B cell (primary cell): ENCODE results near the gene MYO1G. TPM values are rescaled to one million over a fixed set of nuclear protein-coding genes. Genes with fewer than 3 reads are reported as not detected.

Experiments
- ATAC-seq: fragments of 200-7000 bp; cut with Tn5 transposase; one replicate; pipeline ENCODE4 v1.10.0; 2021; ENCODE audit warnings: low read depth, mild to moderate bottlenecking, moderate number of reproducible peaks, moderate library complexity
- CTCF ChIA-PET: fragments of 350-600 bp; sonication (Branson Sonifier 250); formaldehyde crosslinking; loops from one replicate; lab custom pipeline; 2021; ENCODE audit warnings: antibody characterized with exemption, inconsistent platforms; lab: Charles Lee
- POLR2A ChIA-PET: fragments of 350-600 bp; sonication (Branson Sonifier 250); formaldehyde crosslinking; loops from one replicate; lab custom pipeline; 2021; ENCODE audit warnings: antibody characterized with exemption; lab: Charles Lee
- DNase-seq: peaks from one replicate; pipeline ENCODE4 v3.0.0; 2013
- H2AFZ ChIP-seq: 2 replicates; pipeline ENCODE4 v1.6.1; 2012; ENCODE audit warnings: mild to moderate bottlenecking, low read depth, low read length; ENCODE audit not compliant: insufficient read depth, poor library complexity, severe bottlenecking
- H3K27ac ChIP-seq, 2 donors: 1 replicate in 1 of 2; 2 replicates in 1 of 2; pipeline ENCODE4 v1.5.1; 2012 to 2013; ENCODE audit warnings: low read length in 2 of 2, mild to moderate bottlenecking in 2 of 2, moderate library complexity in 1 of 2
- H3K27me3 ChIP-seq, 4 experiments: fragments of 200-600 bp in 1 of 4; sonication (generic) in 1 of 4; replicated peaks in 1 of 4; 1 replicate in 2 of 4; 2 replicates in 2 of 4; pipeline versions ENCODE4 v1.6.1 to v1.7.0; 2013 to 2016; ENCODE audit warnings: low read length in 3 of 4, mild to moderate bottlenecking in 2 of 4, mixed read lengths in 1 of 4, moderate library complexity in 1 of 4; ENCODE audit not compliant: insufficient read depth in 4 of 4, control insufficient read depth in 3 of 4; ENCODE audit errors: control extremely low read depth in 1 of 4
- H3K36me3 ChIP-seq, 2 experiments: replicated peaks in 1 of 2; 1 replicate in 1 of 2; 2 replicates in 1 of 2; pipeline versions ENCODE4 v1.6.1 to v1.7.1; 2013; ENCODE audit warnings: low read length in 1 of 2; ENCODE audit not compliant: insufficient read depth in 2 of 2, control insufficient read depth in 1 of 2; ENCODE audit errors: control extremely low read depth in 1 of 2, extremely low read depth in 1 of 2
- H3K4me1 ChIP-seq, 2 donors: fragments of 200-600 bp in 1 of 2; sonication (generic) in 1 of 2; 1 replicate in 1 of 2; 2 replicates in 1 of 2; pipeline versions ENCODE4 v1.5.1 to v1.6.1; 2013 to 2017; ENCODE audit warnings: low read length in 2 of 2; ENCODE audit not compliant: control insufficient read depth in 2 of 2, insufficient read depth in 2 of 2
- H3K4me2 ChIP-seq: replicated peaks from 2 replicates; pipeline ENCODE3; 2012; ENCODE audit warnings: mild to moderate bottlenecking, low read depth, low read length; ENCODE audit not compliant: poor library complexity, severe bottlenecking
- H3K4me3 ChIP-seq, 5 experiments: fragments of 200-600 bp in 1 of 5; sonication (generic) in 1 of 5; 1 replicate in 3 of 5; 2 replicates in 2 of 5; pipeline versions ENCODE4 v1.5.1 to v1.7.0; 2011 to 2016; ENCODE audit warnings: low read length in 4 of 5, mild to moderate bottlenecking in 4 of 5, low read depth in 2 of 5, control low read depth in 1 of 5, moderate library complexity in 1 of 5; ENCODE audit not compliant: insufficient read depth in 1 of 5; ENCODE audit errors: control extremely low read depth in 1 of 5, extremely low read depth in 1 of 5
- H3K79me2 ChIP-seq: fragments of 200-600 bp; sonication (generic); one replicate; pipeline ENCODE4 v1.6.0; 2016; ENCODE audit warnings: low read length; ENCODE audit not compliant: control insufficient read depth, insufficient read depth
- H3K9ac ChIP-seq: fragments of 200-600 bp; sonication (generic); 2 replicates; pipeline ENCODE4 v1.6.1; 2017; ENCODE audit warnings: mild to moderate bottlenecking, low read length, moderate library complexity
- H3K9me3 ChIP-seq, 3 donors: one replicate each; pipeline versions ENCODE4 v1.6.1 to v1.7.1; 2013; ENCODE audit warnings: low read length in 2 of 3; ENCODE audit not compliant: control insufficient read depth in 2 of 3, insufficient read depth in 1 of 3; ENCODE audit errors: control extremely low read depth in 1 of 3
- H4K20me1 ChIP-seq: 2 replicates; pipeline ENCODE4 v1.6.0; 2012; ENCODE audit warnings: mild to moderate bottlenecking, low read length; ENCODE audit not compliant: insufficient read depth, control insufficient read depth, poor library complexity, severe bottlenecking
- H3K27ac Mint-ChIP-seq: one replicate; pipeline ENCODE4 v1.8.0; 2021; ENCODE audit warnings: mixed read lengths
- H3K27me3 Mint-ChIP-seq: one replicate; pipeline ENCODE4 v1.8.0; 2021; ENCODE audit warnings: mixed read lengths
- H3K4me1 Mint-ChIP-seq: one replicate; pipeline ENCODE4 v1.8.0; 2021; ENCODE audit warnings: mixed read lengths
- H3K4me3 Mint-ChIP-seq: one replicate; pipeline ENCODE4 v1.8.0; 2021; ENCODE audit warnings: mixed read lengths
- H3K9me3 Mint-ChIP-seq: one replicate; pipeline ENCODE4 v1.8.0; 2022; ENCODE audit warnings: mixed read lengths; ENCODE audit not compliant: insufficient read depth
- CTCF ChIP-seq: fragments of 200-600 bp; IDR thresholded peaks from one replicate; pipeline ENCODE4 v1.8.0; 2022; ENCODE audit warnings: antibody characterized with exemption, mild to moderate bottlenecking
- EZH2 ChIP-seq: IDR thresholded peaks from 2 replicates; pipeline ENCODE4 v1.6.1; 2012; ENCODE audit warnings: borderline replicate concordance, low read depth, mild to moderate bottlenecking, moderate library complexity, low read length; ENCODE audit not compliant: insufficient read depth, poor library complexity, severe bottlenecking
- WGBS: methylation state at CpG from one replicate; pipeline ENCODE4 v1.1.5; 2013; ENCODE audit warnings: missing lambda C conversion rate; ENCODE audit not compliant: insufficient coverage; 5-methylcytosine and 5-hydroxymethylcytosine counted together
- intact Hi-C: fragments of 100-400 bp; cut with micrococcal nuclease; formaldehyde crosslinking; loops from one replicate; pipeline ENCODE4 v1.10.0; 2022
- polyA plus RNA-seq: library from polyadenylated mRNA; depleted of rRNA; stranded (reverse); fragments of >200 nt; gene quantifications from 2 replicates; pipeline ENCODE4 v1.2.3, GENCODE V29; 2012
- total RNA-seq, 2 donors: library from RNA; stranded (reverse); fragments of 120-200 nt in 1 of 2; gene quantifications; 1 replicate in 1 of 2; 2 replicates in 1 of 2; pipeline versions ENCODE4 v1.2.3 to v1.2.4, GENCODE V29; 2013 to 2022

MYO1G gene
- total and polyA plus RNA-seq, 2 donors (not counting 1 experiment from before 2014, with no cell fraction given): 104 to 239 TPM

GRCh38 chr7:44914992-44915607 lies 63.7 kb downstream of the MYO1G start:
- H4K20me1 ChIP-seq: no peaks in the 10 kb centered on the region
- peak overlapping the region in 1 of 2 donors; percentile 68 for H3K27ac ChIP-seq
- 16% methylated on average over 6 of the region's 10 CpGs for WGBS
- peak; percentile 85 for DNase-seq
- no peaks in the 10 kb centered on the region for H3K27me3 ChIP-seq
- TF ChIP-seq EZH2 (no peak), CTCF (no peak)
- H3K79me2 ChIP-seq: no peaks in the 10 kb centered on the region
- no peaks in the 10 kb centered on the region for H3K9me3 Mint-ChIP-seq
- peak overlapping the region; percentile 5 for H3K4me2 ChIP-seq
- POLR2A ChIA-PET: interaction anchor here (0.6 to 1.3 kb wide), 2 partner anchors 29 to 30 kb away, joined by 3 to 6 read pairs; partner anchors contain the start of gene PURB
- peaks cover 12% of the 10 kb centered on the region for H3K4me1 Mint-ChIP-seq
- H2AFZ ChIP-seq: peak overlapping the region; percentile 50
- intact Hi-C loops: loop anchor here (1.0 to 2.0 kb wide), 2 partner anchors 30 to 66 kb away; partner anchors contain the start of genes H2AZ2 and PURB
- H3K27ac Mint-ChIP-seq: peak overlapping the region; percentile 89
- CTCF ChIA-PET: interaction anchor here (1.0 to 1.2 kb wide), 5 partner anchors 30 to 221 kb away, joined by 3 to 6 read pairs (median 5); partner anchors contain the start of genes H2AZ2 and PURB
- H3K36me3 ChIP-seq: no peaks in the 10 kb centered on the region
- ATAC-seq: peak; percentile 91
- no peaks in the 10 kb centered on the region for H3K27me3 Mint-ChIP-seq
- H3K4me3 Mint-ChIP-seq: peak overlapping the region; percentile 63
- H3K9me3 ChIP-seq: peaks cover 0 to 3% (median 0%) of the 10 kb centered on the region in 3 donors
- H3K4me1 ChIP-seq: peaks cover 5 to 12% of the 10 kb centered on the region in 2 donors
- H3K4me3 ChIP-seq: no peak overlapping the region
- H3K9ac ChIP-seq: no peak overlapping the region

- no peaks in the 10 kb centered on the region for H3K36me3 ChIP-seq
- H3K27me3 ChIP-seq: no peaks in the 10 kb centered on the region
- no peaks in the 10 kb centered on the region for H3K9me3 ChIP-seq
- H3K4me3 Mint-ChIP-seq: no peak overlapping the region
- no peak overlapping the region for H3K4me2 ChIP-seq
- POLR2A ChIA-PET: interaction anchor here (0.7 kb wide), 1 partner anchor 107 kb away, joined by 6 read pairs; no protein-coding TSS in a partner anchor
- CTCF ChIA-PET: interaction anchor here (1.0 to 2.5 kb wide), 2 partner anchors 10 to 56 kb away, joined by 4 to 8 read pairs; no protein-coding TSS in a partner anchor
- H3K9ac ChIP-seq: no peak overlapping the region
- ATAC-seq: no peak
- no peaks in the 10 kb centered on the region for H4K20me1 ChIP-seq
- 54% methylated on average over 3 of the region's 7 CpGs for WGBS
- H3K9me3 Mint-ChIP-seq: no peaks in the 10 kb centered on the region
- peaks cover 5 to 12% of the 10 kb centered on the region in 2 donors for H3K4me1 ChIP-seq
- H3K4me1 Mint-ChIP-seq: peaks cover 12% of the 10 kb centered on the region
- intact Hi-C loops: no loop called here
- H3K27ac ChIP-seq: no peak overlapping the region
- TF ChIP-seq CTCF: no peak
- no peak for TF ChIP-seq EZH2
- H3K79me2 ChIP-seq: no peaks in the 10 kb centered on the region
- no peaks in the 10 kb centered on the region for H3K27me3 Mint-ChIP-seq
- peak overlapping the region; percentile 26 for H3K27ac Mint-ChIP-seq
- no peak overlapping the region for H2AFZ ChIP-seq
- no peak overlapping the region for H3K4me3 ChIP-seq
- DNase-seq: no peak
Observed at GRCh38 chr7:44912775-44913347, 66.0 kb downstream of the MYO1G start.
